Neural cell (in vitro differentiated cells): Measurements from ENCODE around the gene FHL2. TPM values are rescaled to one million over a fixed set of nuclear protein-coding genes. Genes with fewer than 3 reads are reported as not detected.

Source experiments
- H2AFZ ChIP-seq: fragments of 200-600, 300-800 bp; sonication (generic), shearing (Covaris generic); 2 replicates; pipeline ENCODE4 v1.6.0; 2014; ENCODE audit warnings: low read depth, mild to moderate bottlenecking, antibody characterized with exemption, low read length, moderate library complexity
- H3F3A ChIP-seq: fragments of 200-600 bp; shearing (Covaris generic); 2 replicates; pipeline ENCODE4 v1.6.1; 2016; ENCODE audit warnings: mild to moderate bottlenecking, moderate library complexity, mixed read lengths, antibody characterized with exemption, low read length; ENCODE audit not compliant: insufficient read depth, poor library complexity, severe bottlenecking
- H3K27ac ChIP-seq: fragments of 200-600, 300-800 bp; sonication (generic), shearing (Covaris generic); 2 replicates; pipeline ENCODE4 v1.5.1; 2014; ENCODE audit warnings: mild to moderate bottlenecking, low read length, moderate library complexity
- H3K27me3 ChIP-seq: fragments of 300-800, 200-600 bp; sonication (generic), shearing (Covaris generic); 2 replicates; pipeline ENCODE4 v1.6.0; 2014; ENCODE audit warnings: mild to moderate bottlenecking, low read depth, low read length, moderate library complexity; ENCODE audit not compliant: insufficient read depth
- H3K36me3 ChIP-seq: fragments of 300-800, 200-600 bp; sonication (generic), shearing (Covaris generic); 2 replicates; pipeline ENCODE4 v1.5.1; 2014; ENCODE audit warnings: mild to moderate bottlenecking, antibody characterized with exemption, low read length, moderate library complexity; ENCODE audit not compliant: insufficient read depth
- H3K4me2 ChIP-seq: fragments of 300-800, 200-600 bp; sonication (generic), shearing (Covaris generic); 2 replicates; pipeline ENCODE4 v1.6.0; 2014; ENCODE audit warnings: mild to moderate bottlenecking, low read length
- H3K4me3 ChIP-seq: fragments of 300-800, 200-600 bp; sonication (generic), shearing (Covaris generic); 2 replicates; pipeline ENCODE4 v1.5.1; 2014; ENCODE audit warnings: mild to moderate bottlenecking, low read length, moderate library complexity
- H3K79me2 ChIP-seq: fragments of 200-600 bp; shearing (Covaris generic); replicated peaks from 2 replicates; pipeline ENCODE4 v1.6.0; 2014; ENCODE audit warnings: mild to moderate bottlenecking, low read length, moderate library complexity; ENCODE audit not compliant: insufficient read depth
- H3K9ac ChIP-seq: fragments of 300-800, 200-600 bp; sonication (generic), shearing (Covaris generic); 2 replicates; pipeline ENCODE4 v1.6.1; 2016; ENCODE audit warnings: mild to moderate bottlenecking, low read length, mixed read lengths
- H3K9me2 ChIP-seq: fragments of 200-600 bp; shearing (Covaris generic); 2 replicates; pipeline ENCODE4 v1.6.1; 2016; ENCODE audit warnings: mild to moderate bottlenecking, low read length, mixed read lengths; ENCODE audit not compliant: insufficient read depth
- H3K9me3 ChIP-seq: fragments of 200-600, 300-800 bp; sonication (generic), shearing (Covaris generic); 2 replicates; pipeline ENCODE4 v1.6.1; 2016; ENCODE audit warnings: mild to moderate bottlenecking, mixed run types, low read length, moderate library complexity, mixed read lengths
- H4K20me1 ChIP-seq: fragments of 200-600 bp; shearing (Covaris generic); 2 replicates; pipeline ENCODE4 v1.6.1; 2016; ENCODE audit warnings: mild to moderate bottlenecking, mixed run types; ENCODE audit not compliant: insufficient read depth
- CTCF ChIP-seq: fragments of 450-650 bp; IDR thresholded peaks from 2 replicates; pipeline ENCODE4 v1.5.1; 2014; ENCODE audit warnings: antibody characterized with exemption, mild to moderate bottlenecking, moderate library complexity; ENCODE audit not compliant: poor library complexity, severe bottlenecking
- EP300 ChIP-seq: fragments of 450-650 bp; conservative IDR thresholded peaks from 2 replicates; pipeline ENCODE4 v1.6.1; 2014; ENCODE audit warnings: antibody characterized with exemption, mild to moderate bottlenecking, moderate library complexity; ENCODE audit not compliant: poor library complexity, severe bottlenecking
- EZH2 ChIP-seq: fragments of 200-600, 300-800 bp; shearing (Covaris generic), sonication (generic); IDR thresholded peaks from 2 replicates; pipeline ENCODE4 v1.6.1; 2014; ENCODE audit warnings: antibody characterized with exemption, low read length, borderline replicate concordance, mild to moderate bottlenecking; ENCODE audit not compliant: insufficient read depth, poor library complexity, severe bottlenecking
- MXI1 ChIP-seq: fragments of 450-650 bp; conservative IDR thresholded peaks from 2 replicates; pipeline ENCODE4 v1.6.1; 2014; ENCODE audit warnings: antibody characterized with exemption, mild to moderate bottlenecking; ENCODE audit not compliant: poor library complexity, severe bottlenecking
- POLR2AphosphoS5 ChIP-seq: IDR thresholded peaks from 2 replicates; pipeline ENCODE4 v1.6.1; 2012
- RAD21 ChIP-seq: fragments of 450-650 bp; conservative IDR thresholded peaks from 2 replicates; pipeline ENCODE4 v1.6.1; 2014; ENCODE audit warnings: antibody characterized with exemption, mild to moderate bottlenecking, moderate library complexity
- REST ChIP-seq: IDR thresholded peaks from 2 replicates; pipeline ENCODE4 v1.6.1; 2012; ENCODE audit warnings: borderline replicate concordance
- SMC3 ChIP-seq: fragments of 450-650 bp; conservative IDR thresholded peaks from 2 replicates; pipeline ENCODE4 v1.6.1; 2014; ENCODE audit warnings: antibody characterized with exemption, mild to moderate bottlenecking, moderate library complexity; ENCODE audit not compliant: poor library complexity
- TAF1 ChIP-seq: IDR thresholded peaks from 2 replicates; pipeline ENCODE4 v1.6.1; 2012; ENCODE audit warnings: low read depth
- polyA plus RNA-seq: library from polyadenylated mRNA; depleted of rRNA; stranded (reverse); fragments of >200 nt; gene quantifications from 2 replicates; pipeline ENCODE4 v1.2.3, GENCODE V29; 2014

Gene FHL2
- polyA plus RNA-seq, 1 donor from 2014 or later = 3.5 TPM

GRCh38 chr2:105405291-105405690 is 6.4 kb upstream of the FHL2 start:
- no peaks in the 10 kb centered on the region for H3K79me2 ChIP-seq
- H3K9ac ChIP-seq = no peak overlapping the region
- H2AFZ ChIP-seq = no peak overlapping the region

GRCh38 chr2:105404736-105405135 is 5.9 kb upstream of the FHL2 start:
- no peaks in the 10 kb centered on the region for H3F3A ChIP-seq
- H3K27ac ChIP-seq = no peak overlapping the region
- H3K79me2 ChIP-seq = no peaks in the 10 kb centered on the region
- H4K20me1 ChIP-seq = no peaks in the 10 kb centered on the region
- H3K36me3 ChIP-seq = no peaks in the 10 kb centered on the region
- no peaks in the 10 kb centered on the region for H3K27me3 ChIP-seq
- no peak overlapping the region for H2AFZ ChIP-seq
- no peaks in the 10 kb centered on the region for H3K9me3 ChIP-seq
- no peak overlapping the region for H3K9ac ChIP-seq
- H3K4me2 ChIP-seq = no peak overlapping the region
- no peaks in the 10 kb centered on the region for H3K9me2 ChIP-seq
- no peak overlapping the region for H3K4me3 ChIP-seq
- TF ChIP-seq POLR2AphosphoS5 (no peak), RAD21 (no peak), EZH2 (no peak), REST (no peak), SMC3 (no peak), CTCF (no peak), TAF1 (no peak)

More at GRCh38 chr2:105405291-105405690, 6.4 kb upstream of the FHL2 start:
- no peaks in the 10 kb centered on the region for H3K36me3 ChIP-seq
- H3K4me2 ChIP-seq = no peak overlapping the region
- no peak overlapping the region for H3K4me3 ChIP-seq
- TF ChIP-seq EP300 (no peak), REST (no peak), RAD21 (no peak), EZH2 (no peak), MXI1 (no peak), CTCF (no peak), TAF1 (no peak), SMC3 (no peak), POLR2AphosphoS5 (no peak)
- H3K27ac ChIP-seq = no peak overlapping the region
- H3K9me2 ChIP-seq = no peaks in the 10 kb centered on the region
- H3K9me3 ChIP-seq = no peaks in the 10 kb centered on the region
- H3K27me3 ChIP-seq = no peaks in the 10 kb centered on the region
- no peaks in the 10 kb centered on the region for H3F3A ChIP-seq
- no peaks in the 10 kb centered on the region for H4K20me1 ChIP-seq
